ENCODE measurements around the gene IGFL4.

DNA sequence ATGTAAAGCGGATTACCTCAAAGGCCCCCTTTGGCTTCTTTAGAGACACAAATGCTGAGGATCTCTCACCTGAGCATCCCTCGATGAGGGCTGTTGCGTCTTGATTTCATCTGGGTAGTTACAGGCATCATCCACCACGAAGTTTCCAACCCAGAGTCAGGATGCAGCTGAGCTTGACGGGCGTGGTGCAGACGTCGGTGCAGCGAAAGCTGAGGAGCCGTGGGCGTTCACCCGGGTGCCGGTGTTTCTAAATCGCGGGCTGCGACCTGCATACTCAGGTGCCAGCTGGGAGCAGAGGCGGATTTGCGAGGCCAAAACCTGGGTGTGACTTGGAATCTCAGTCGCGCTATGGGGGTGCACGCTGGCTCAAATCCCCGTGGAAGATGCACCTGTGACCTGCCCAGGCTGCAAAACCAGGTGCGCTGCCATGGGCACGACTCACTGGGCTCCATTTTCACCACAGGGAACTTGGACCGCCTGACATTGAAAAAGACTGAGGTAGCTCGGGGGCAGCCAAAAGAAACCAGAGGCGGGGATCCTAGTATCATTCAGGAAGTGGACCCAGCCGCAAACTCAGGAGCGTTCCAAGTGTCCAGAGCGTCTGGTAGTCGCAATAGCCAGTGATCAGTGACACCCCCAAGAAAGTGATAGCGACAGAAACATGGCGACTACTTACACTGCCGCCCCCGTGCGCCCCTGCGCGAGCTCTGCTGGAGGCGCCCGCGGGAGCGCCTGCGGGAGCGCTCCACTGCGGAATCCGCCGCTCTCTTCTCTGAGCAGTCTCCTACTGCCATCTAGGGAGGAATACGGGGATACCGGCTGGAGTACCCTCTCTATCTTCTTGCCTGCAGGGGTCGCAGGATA is 36.4 kb upstream of the IGFL4 start:
- TF ChIP-seq FOSL1 (CRISPR knock-in tag; IDR thresholded peaks at IDR 0.05; ENCODE audit: borderline replicate concordance) (no peak), MAFF (IDR thresholded peaks at IDR 0.05; ENCODE audit: low read depth, low read length) (no peak), POLR2AphosphoS5 (IDR thresholded peaks at IDR 0.05; ENCODE audit: low read depth, low read length) (no peak), HOXA3 (CRISPR knock-in tag; IDR thresholded peaks at IDR 0.05) (peak; percentile 67), HMG20A (CRISPR knock-in tag; IDR thresholded peaks at IDR 0.05; ENCODE audit: borderline replicate concordance) (no peak), RAD21 (CRISPR knock-in tag; IDR thresholded peaks at IDR 0.05) (peak; percentile 96), ZNF34 (CRISPR knock-in tag; IDR thresholded peaks at IDR 0.05; ENCODE audit: borderline replicate concordance) (no peak), DR1 (CRISPR knock-in tag; IDR thresholded peaks at IDR 0.05) (no peak)
- TF ChIP-seq, protein P1, sequence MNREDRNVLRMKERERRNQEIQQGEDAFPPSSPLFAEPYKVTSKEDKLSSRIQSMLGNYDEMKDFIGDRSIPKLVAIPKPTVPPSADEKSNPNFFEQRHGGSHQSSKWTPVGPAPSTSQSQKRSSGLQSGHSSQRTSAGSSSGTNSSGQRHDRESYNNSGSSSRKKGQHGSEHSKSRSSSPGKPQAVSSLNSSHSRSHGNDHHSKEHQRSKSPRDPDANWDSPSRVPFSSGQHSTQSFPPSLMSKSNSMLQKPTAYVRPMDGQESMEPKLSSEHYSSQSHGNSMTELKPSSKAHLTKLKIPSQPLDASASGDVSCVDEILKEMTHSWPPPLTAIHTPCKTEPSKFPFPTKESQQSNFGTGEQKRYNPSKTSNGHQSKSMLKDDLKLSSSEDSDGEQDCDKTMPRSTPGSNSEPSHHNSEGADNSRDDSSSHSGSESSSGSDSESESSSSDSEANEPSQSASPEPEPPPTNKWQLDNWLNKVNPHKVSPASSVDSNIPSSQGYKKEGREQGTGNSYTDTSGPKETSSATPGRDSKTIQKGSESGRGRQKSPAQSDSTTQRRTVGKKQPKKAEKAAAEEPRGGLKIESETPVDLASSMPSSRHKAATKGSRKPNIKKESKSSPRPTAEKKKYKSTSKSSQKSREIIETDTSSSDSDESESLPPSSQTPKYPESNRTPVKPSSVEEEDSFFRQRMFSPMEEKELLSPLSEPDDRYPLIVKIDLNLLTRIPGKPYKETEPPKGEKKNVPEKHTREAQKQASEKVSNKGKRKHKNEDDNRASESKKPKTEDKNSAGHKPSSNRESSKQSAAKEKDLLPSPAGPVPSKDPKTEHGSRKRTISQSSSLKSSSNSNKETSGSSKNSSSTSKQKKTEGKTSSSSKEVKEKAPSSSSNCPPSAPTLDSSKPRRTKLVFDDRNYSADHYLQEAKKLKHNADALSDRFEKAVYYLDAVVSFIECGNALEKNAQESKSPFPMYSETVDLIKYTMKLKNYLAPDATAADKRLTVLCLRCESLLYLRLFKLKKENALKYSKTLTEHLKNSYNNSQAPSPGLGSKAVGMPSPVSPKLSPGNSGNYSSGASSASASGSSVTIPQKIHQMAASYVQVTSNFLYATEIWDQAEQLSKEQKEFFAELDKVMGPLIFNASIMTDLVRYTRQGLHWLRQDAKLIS (CRISPR knock-in tag; IDR thresholded peaks at IDR 0.05), result no peak
- TF ChIP-seq, protein P2, sequence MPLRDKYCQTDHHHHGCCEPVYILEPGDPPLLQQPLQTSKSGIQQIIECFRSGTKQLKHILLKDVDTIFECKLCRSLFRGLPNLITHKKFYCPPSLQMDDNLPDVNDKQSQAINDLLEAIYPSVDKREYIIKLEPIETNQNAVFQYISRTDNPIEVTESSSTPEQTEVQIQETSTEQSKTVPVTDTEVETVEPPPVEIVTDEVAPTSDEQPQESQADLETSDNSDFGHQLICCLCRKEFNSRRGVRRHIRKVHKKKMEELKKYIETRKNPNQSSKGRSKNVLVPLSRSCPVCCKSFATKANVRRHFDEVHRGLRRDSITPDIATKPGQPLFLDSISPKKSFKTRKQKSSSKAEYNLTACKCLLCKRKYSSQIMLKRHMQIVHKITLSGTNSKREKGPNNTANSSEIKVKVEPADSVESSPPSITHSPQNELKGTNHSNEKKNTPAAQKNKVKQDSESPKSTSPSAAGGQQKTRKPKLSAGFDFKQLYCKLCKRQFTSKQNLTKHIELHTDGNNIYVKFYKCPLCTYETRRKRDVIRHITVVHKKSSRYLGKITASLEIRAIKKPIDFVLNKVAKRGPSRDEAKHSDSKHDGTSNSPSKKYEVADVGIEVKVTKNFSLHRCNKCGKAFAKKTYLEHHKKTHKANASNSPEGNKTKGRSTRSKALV (CRISPR knock-in tag; IDR thresholded peaks at IDR 0.05), result peak; percentile 89
- TF ChIP-seq, protein P3, sequence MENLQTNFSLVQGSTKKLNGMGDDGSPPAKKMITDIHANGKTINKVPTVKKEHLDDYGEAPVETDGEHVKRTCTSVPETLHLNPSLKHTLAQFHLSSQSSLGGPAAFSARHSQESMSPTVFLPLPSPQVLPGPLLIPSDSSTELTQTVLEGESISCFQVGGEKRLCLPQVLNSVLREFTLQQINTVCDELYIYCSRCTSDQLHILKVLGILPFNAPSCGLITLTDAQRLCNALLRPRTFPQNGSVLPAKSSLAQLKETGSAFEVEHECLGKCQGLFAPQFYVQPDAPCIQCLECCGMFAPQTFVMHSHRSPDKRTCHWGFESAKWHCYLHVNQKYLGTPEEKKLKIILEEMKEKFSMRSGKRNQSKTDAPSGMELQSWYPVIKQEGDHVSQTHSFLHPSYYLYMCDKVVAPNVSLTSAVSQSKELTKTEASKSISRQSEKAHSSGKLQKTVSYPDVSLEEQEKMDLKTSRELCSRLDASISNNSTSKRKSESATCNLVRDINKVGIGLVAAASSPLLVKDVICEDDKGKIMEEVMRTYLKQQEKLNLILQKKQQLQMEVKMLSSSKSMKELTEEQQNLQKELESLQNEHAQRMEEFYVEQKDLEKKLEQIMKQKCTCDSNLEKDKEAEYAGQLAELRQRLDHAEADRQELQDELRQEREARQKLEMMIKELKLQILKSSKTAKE (CRISPR knock-in tag; IDR thresholded peaks at IDR 0.05; ENCODE audit: borderline replicate concordance), result no peak
- TF ChIP-seq, protein P4, sequence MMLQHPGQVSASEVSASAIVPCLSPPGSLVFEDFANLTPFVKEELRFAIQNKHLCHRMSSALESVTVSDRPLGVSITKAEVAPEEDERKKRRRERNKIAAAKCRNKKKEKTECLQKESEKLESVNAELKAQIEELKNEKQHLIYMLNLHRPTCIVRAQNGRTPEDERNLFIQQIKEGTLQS (CRISPR knock-in tag; IDR thresholded peaks at IDR 0.05), result no peak
- TF ChIP-seq, protein P5, sequence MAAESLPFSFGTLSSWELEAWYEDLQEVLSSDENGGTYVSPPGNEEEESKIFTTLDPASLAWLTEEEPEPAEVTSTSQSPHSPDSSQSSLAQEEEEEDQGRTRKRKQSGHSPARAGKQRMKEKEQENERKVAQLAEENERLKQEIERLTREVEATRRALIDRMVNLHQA (CRISPR knock-in tag; IDR thresholded peaks at IDR 0.05), result no peak
- TF ChIP-seq, protein P6, sequence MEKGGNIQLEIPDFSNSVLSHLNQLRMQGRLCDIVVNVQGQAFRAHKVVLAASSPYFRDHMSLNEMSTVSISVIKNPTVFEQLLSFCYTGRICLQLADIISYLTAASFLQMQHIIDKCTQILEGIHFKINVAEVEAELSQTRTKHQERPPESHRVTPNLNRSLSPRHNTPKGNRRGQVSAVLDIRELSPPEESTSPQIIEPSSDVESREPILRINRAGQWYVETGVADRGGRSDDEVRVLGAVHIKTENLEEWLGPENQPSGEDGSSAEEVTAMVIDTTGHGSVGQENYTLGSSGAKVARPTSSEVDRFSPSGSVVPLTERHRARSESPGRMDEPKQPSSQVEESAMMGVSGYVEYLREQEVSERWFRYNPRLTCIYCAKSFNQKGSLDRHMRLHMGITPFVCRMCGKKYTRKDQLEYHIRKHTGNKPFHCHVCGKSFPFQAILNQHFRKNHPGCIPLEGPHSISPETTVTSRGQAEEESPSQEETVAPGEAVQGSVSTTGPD (CRISPR knock-in tag; IDR thresholded peaks at IDR 0.05), result no peak
